Caco-2 (cell line): ENCODE results near the gene PPM1B. TPM values are rescaled to one million over a fixed set of nuclear protein-coding genes. Genes with fewer than 3 reads are reported as not detected.
"Not testable (repeated sequence)": the region's sequence is repeated elsewhere in the genome, so short reads cannot be mapped to it uniquely, and the experiment has no call there.

ENCODE experiments used
- BruUV-seq: library from RNA; stranded (reverse); fragments of 400-500 nt; replicated peaks from 2 replicates; lab custom pipeline; 2021; lab: Mats Ljungman, UMichigan
- CTCF ChIA-PET: fragments of 300-600 bp; sonication (Branson Sonifier 250); formaldehyde crosslinking; loops from one replicate; lab custom pipeline; 2022; ENCODE audit warnings: antibody characterized with exemption; lab: Charles Lee
- POLR2A ChIA-PET: fragments of 300-600 bp; sonication (Branson Sonifier 250); formaldehyde crosslinking; loops from one replicate; lab custom pipeline; 2022; ENCODE audit warnings: antibody characterized with exemption; lab: Charles Lee
- DNase-seq, 2 experiments: peaks; one replicate each; pipeline versions ENCODE4 v3.0.0 to v3.0.0-alpha.2; 2020 to 2022
- H3K27me3 ChIP-seq: replicated peaks from 2 replicates; pipeline ENCODE4 v1.6.0; 2011; ENCODE audit warnings: low read length; ENCODE audit not compliant: control insufficient read depth, insufficient read depth
- H3K36me3 ChIP-seq: 2 replicates; pipeline ENCODE4 v1.5.1; 2011; ENCODE audit warnings: low read length; ENCODE audit not compliant: control insufficient read depth, insufficient read depth
- H3K4me1 ChIP-seq: fragments of 250-450 bp; sonication (Bioruptor Pico); 2 replicates; pipeline ENCODE4 v1.5.1; 2020; ENCODE audit warnings: mild to moderate bottlenecking
- H3K4me3 ChIP-seq: 2 replicates; pipeline ENCODE4 v1.5.1; 2011; ENCODE audit warnings: low read depth, mild to moderate bottlenecking, control low read depth, low read length
- H3K9me3 ChIP-seq: fragments of 250-450 bp; sonication (Bioruptor Pico); 2 replicates; pipeline ENCODE4 v1.5.1; 2020; ENCODE audit warnings: mild to moderate bottlenecking, moderate library complexity
- H3K27ac Mint-ChIP-seq: one replicate; pipeline ENCODE4 v1.8.0; 2022; ENCODE audit warnings: mixed read lengths; ENCODE audit not compliant: unreplicated experiment
- H3K27me3 Mint-ChIP-seq: one replicate; pipeline ENCODE4 v1.8.0; 2022; ENCODE audit warnings: mixed read lengths; ENCODE audit not compliant: insufficient read depth, unreplicated experiment
- H3K36me3 Mint-ChIP-seq: one replicate; pipeline ENCODE4 v1.8.0; 2022; ENCODE audit warnings: mild to moderate bottlenecking, mixed read lengths; ENCODE audit not compliant: insufficient read depth, unreplicated experiment
- H3K4me1 Mint-ChIP-seq: one replicate; pipeline ENCODE4 v1.8.0; 2022; ENCODE audit warnings: low read depth, mixed read lengths; ENCODE audit not compliant: unreplicated experiment
- H3K4me3 Mint-ChIP-seq: one replicate; pipeline ENCODE4 v1.8.0; 2022; ENCODE audit warnings: mild to moderate bottlenecking, moderate library complexity, mixed read lengths; ENCODE audit not compliant: unreplicated experiment
- H3K9me3 Mint-ChIP-seq: one replicate; pipeline ENCODE4 v1.8.0; 2022; ENCODE audit warnings: mixed read lengths; ENCODE audit not compliant: unreplicated experiment
- intact Hi-C: fragments of 100-400 bp; cut with micrococcal nuclease; formaldehyde crosslinking; loops from one replicate; pipeline ENCODE4 v1.10.0; 2022; ENCODE audit not compliant: unreplicated experiment
- total RNA-seq: library from RNA; stranded (reverse); gene quantifications from 2 replicates; pipeline ENCODE4 v1.2.3, GENCODE V29; 2022
- TF ChIP-seq, protein P1 (sequence below), 2 experiments: fragments of 200-600 bp in 1 of 2; IDR thresholded peaks; 1 replicate in 1 of 2; 2 replicates in 1 of 2; pipeline versions ENCODE4 v1.5.1 to v1.8.0; 2011 to 2022; ENCODE audit warnings: antibody characterized with exemption in 1 of 2, control low read depth in 1 of 2, inconsistent platforms in 1 of 2, low read depth in 1 of 2, low read length in 1 of 2, mild to moderate bottlenecking in 1 of 2, moderate library complexity in 1 of 2; ENCODE audit not compliant: insufficient read depth in 1 of 2, severe bottlenecking in 1 of 2, unreplicated experiment in 1 of 2

Gene PPM1B
- total RNA-seq, 1 experiment from 2014 or later = 82.9 TPM

- no peaks in the 10 kb centered on the region for H3K4me1 ChIP-seq
- no peaks in the 10 kb centered on the region for H3K36me3 ChIP-seq
- no peak overlapping the region for H3K27ac Mint-ChIP-seq
- H3K4me3 Mint-ChIP-seq = no peak overlapping the region
- CTCF ChIA-PET = no interaction called here
- no peaks in the 10 kb centered on the region for H3K27me3 Mint-ChIP-seq
- DNase-seq = no peak
- POLR2A ChIA-PET = no interaction called here
- peaks cover 19% of the 10 kb centered on the region for H3K9me3 ChIP-seq
- no TSS peak for BruUV-seq
- H3K4me1 Mint-ChIP-seq = peaks cover 9% of the 10 kb centered on the region
- no peaks in the 10 kb centered on the region for H3K36me3 Mint-ChIP-seq
- intact Hi-C loops = no loop called here
- peaks cover 30% of the 10 kb centered on the region for H3K9me3 Mint-ChIP-seq
- H3K4me3 ChIP-seq = no peak overlapping the region
- no peaks in the 10 kb centered on the region for H3K27me3 ChIP-seq
- TF ChIP-seq, protein P1, sequence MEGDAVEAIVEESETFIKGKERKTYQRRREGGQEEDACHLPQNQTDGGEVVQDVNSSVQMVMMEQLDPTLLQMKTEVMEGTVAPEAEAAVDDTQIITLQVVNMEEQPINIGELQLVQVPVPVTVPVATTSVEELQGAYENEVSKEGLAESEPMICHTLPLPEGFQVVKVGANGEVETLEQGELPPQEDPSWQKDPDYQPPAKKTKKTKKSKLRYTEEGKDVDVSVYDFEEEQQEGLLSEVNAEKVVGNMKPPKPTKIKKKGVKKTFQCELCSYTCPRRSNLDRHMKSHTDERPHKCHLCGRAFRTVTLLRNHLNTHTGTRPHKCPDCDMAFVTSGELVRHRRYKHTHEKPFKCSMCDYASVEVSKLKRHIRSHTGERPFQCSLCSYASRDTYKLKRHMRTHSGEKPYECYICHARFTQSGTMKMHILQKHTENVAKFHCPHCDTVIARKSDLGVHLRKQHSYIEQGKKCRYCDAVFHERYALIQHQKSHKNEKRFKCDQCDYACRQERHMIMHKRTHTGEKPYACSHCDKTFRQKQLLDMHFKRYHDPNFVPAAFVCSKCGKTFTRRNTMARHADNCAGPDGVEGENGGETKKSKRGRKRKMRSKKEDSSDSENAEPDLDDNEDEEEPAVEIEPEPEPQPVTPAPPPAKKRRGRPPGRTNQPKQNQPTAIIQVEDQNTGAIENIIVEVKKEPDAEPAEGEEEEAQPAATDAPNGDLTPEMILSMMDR (IDR thresholded peaks at IDR 0.05; ENCODE audit: insufficient read depth in 1 of 2, low read depth in 1 of 2, low read length in 1 of 2, severe bottlenecking in 1 of 2, unreplicated experiment in 1 of 2) = no peak
These were observed 85.3 kb downstream of the PPM1B start for GRCh38 chr2:44254023-44254422.

DNA sequence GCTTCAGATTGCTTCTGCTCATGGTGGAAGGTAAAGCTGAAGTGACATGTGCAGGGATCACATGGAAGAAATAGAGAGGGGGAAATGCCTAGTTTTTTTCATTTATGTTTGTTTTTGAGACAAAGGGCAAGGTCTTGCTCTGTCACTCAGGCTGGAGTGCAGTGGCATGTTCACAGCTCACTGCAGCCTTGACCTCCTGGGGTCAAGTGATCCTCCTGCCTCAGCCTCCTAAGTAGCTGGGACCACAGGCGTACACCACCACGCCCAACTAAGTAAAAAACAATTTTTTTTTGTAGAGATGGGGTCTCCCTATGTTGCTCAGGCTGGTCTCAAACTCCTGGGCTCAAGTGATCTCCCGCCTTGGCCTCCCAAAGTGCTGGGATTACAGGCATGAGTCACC, 87.0 kb downstream of the PPM1B start:
- H3K36me3 ChIP-seq, H3K4me1 ChIP-seq, DNase-seq, H3K27me3 Mint-ChIP-seq, H3K27me3 ChIP-seq, H3K4me3 ChIP-seq, BruUV-seq, intact Hi-C loops, POLR2A ChIA-PET, H3K27ac Mint-ChIP-seq, H3K36me3 Mint-ChIP-seq, H3K4me1 Mint-ChIP-seq, H3K4me3 Mint-ChIP-seq: not testable (repeated sequence)
- CTCF ChIA-PET = interaction anchor here (0.7 to 0.9 kb wide), 2 partner anchors 9 to 165 kb away, joined by 3 read pairs; no protein-coding TSS in a partner anchor
- peaks cover 19% of the 10 kb centered on the region for H3K9me3 ChIP-seq
- H3K9me3 Mint-ChIP-seq = peaks cover 30% of the 10 kb centered on the region

DNA sequence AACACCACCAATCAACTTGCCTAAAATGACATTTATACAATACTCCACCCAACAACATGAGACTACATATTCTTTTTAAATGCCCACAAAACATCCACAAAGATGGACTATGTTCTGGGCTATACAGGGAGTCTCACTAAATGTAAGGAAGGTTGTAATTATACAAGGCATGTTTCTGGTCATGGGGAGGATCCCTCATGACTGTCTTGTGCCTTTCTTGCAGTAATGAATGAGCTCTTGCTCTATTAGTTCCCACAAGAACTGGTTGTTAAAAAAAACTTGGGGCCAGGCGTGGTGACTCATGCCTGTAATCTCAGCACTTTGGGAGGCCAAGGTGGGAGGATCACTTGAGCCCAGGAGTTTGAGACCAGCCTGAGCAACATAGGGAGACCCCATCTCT, 89.1 kb downstream of the PPM1B start:
- H3K36me3 ChIP-seq, H3K27ac Mint-ChIP-seq, POLR2A ChIA-PET, intact Hi-C loops, BruUV-seq, DNase-seq, H3K36me3 Mint-ChIP-seq, H3K4me3 ChIP-seq, H3K27me3 Mint-ChIP-seq, H3K27me3 ChIP-seq, H3K4me3 Mint-ChIP-seq, H3K4me1 ChIP-seq, H3K4me1 Mint-ChIP-seq: not testable (repeated sequence)
- H3K9me3 Mint-ChIP-seq = peaks cover 15% of the 10 kb centered on the region
- H3K9me3 ChIP-seq = peaks cover 11% of the 10 kb centered on the region
- CTCF ChIA-PET = interaction anchor here (0.6 kb wide), 1 partner anchor 8 kb away, joined by 3 read pairs; no protein-coding TSS in a partner anchor

DNA sequence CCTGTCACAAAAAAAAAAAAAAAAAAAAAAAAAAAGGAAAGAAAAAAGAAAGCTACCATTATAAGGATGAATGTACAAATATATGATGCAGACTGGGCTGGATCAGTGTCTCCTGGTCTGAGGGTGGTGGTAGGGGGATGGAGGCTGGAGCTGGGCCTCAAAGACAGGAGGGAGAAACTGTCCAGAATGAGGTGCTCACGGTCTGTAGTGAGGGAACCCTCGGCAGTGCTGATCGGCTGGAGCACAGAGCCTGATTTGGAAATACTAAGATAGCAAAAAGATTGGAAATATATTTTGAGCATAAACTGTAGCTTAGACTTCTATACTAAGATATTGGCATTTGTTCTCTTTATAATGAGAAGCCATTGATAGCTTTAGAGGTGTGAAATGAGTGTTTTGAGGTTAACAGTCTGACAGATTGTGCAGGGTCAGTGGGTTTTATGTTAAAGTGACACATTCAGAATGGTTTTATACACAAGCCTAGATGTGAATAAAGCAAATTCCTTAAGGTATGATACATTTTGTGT, 98.7 kb downstream of the PPM1B start:
- TF ChIP-seq, protein P1 (IDR thresholded peaks at IDR 0.05; ENCODE audit: insufficient read depth in 1 of 2, low read depth in 1 of 2, low read length in 1 of 2, severe bottlenecking in 1 of 2, unreplicated experiment in 1 of 2) = no peak
- Mint-ChIP-seq H3K27me3 (no peaks in the 10 kb centered on the region), H3K27ac (no peak overlapping the region), H3K9me3 (peaks cover 6% of the 10 kb centered on the region), H3K36me3 (peaks cover 6% of the 10 kb centered on the region), H3K4me3 (no peak overlapping the region), H3K4me1 (peaks cover 11% of the 10 kb centered on the region)
- CTCF ChIA-PET = interaction anchor here (0.7 to 1.5 kb wide), 2 partner anchors 24 to 1134 kb away, joined by 6 read pairs; no protein-coding TSS in a partner anchor
- intact Hi-C loops = no loop called here
- BruUV-seq = no TSS peak
- POLR2A ChIA-PET = no interaction called here
- H3K9me3 ChIP-seq = no peaks in the 10 kb centered on the region
- peaks cover 11% of the 10 kb centered on the region for H3K4me1 ChIP-seq
- no peaks in the 10 kb centered on the region for H3K36me3 ChIP-seq
- H3K4me3 ChIP-seq = no peak overlapping the region
- H3K27me3 ChIP-seq = no peaks in the 10 kb centered on the region
- no peak for DNase-seq
